Stomach (tissue), 9 donors: ENCODE results near the gene SARS2. TPM values are rescaled to one million over a fixed set of nuclear protein-coding genes. Genes with fewer than 3 reads are reported as not detected.

Source experiments
- DNase-seq, 2 donors: peaks; one replicate each; pipeline versions ENCODE4 v3.0.0 to v3.0.0-alpha.2; 2013 to 2019
- H3K27ac ChIP-seq, 5 donors: fragments of 200-600 bp in 4 of 5; sonication (generic) in 4 of 5; one replicate each; pipeline ENCODE4 v1.5.1; 2013 to 2019; ENCODE audit warnings: mild to moderate bottlenecking in 1 of 5, moderate library complexity in 1 of 5
- H3K27me3 ChIP-seq, 3 donors: fragments of 200-600 bp; sonication (generic); one replicate each; pipeline ENCODE4 v1.5.1; 2017 to 2019; ENCODE audit warnings: mixed run types in 1 of 3
- H3K36me3 ChIP-seq, 4 donors: fragments of 200-600 bp; sonication (generic); 1 replicate in 3 of 4; 2 replicates in 1 of 4; pipeline ENCODE4 v1.5.1; 2016 to 2019
- H3K4me1 ChIP-seq, 4 donors: fragments of 200-600 bp; sonication (generic); one replicate each; pipeline ENCODE4 v1.5.1; 2016 to 2019
- H3K4me3 ChIP-seq, 4 donors: fragments of 200-600 bp; sonication (generic) in 3 of 4; one replicate each; pipeline ENCODE4 v1.5.1; 2016 to 2019; ENCODE audit warnings: mild to moderate bottlenecking in 1 of 4
- H3K9me3 ChIP-seq, 4 donors: fragments of 200-600 bp; sonication (generic); one replicate each; pipeline ENCODE4 v1.5.1; 2016 to 2019
- EP300 ChIP-seq: sonication (generic); formaldehyde crosslinking; IDR thresholded peaks from one replicate; pipeline ENCODE4 v1.6.1; 2017; ENCODE audit warnings: antibody characterized with exemption
- POLR2A ChIP-seq, 4 donors: fragments of 450-650 bp; IDR thresholded peaks; one replicate each; pipeline ENCODE4 v1.6.1; 2016; ENCODE audit warnings: antibody characterized with exemption in 4 of 4, control low read depth in 2 of 4, mild to moderate bottlenecking in 1 of 4, moderate library complexity in 1 of 4
- POLR2AphosphoS5 ChIP-seq, 3 donors: sonication (generic); formaldehyde crosslinking; IDR thresholded peaks; one replicate each; pipeline ENCODE4 v1.6.1; 2016; ENCODE audit warnings: antibody characterized with exemption in 3 of 3
- whole genome bisulfite sequencing, 5 donors: extraction: QIAGEN DNeasy Blood & Tissue Kit in 3 of 5; methylation state at CpG; one replicate each; pipeline versions ENCODE4 v1.1.5 to v1.1.7; 2013 to 2018; 5-methylcytosine and 5-hydroxymethylcytosine counted together
- intact Hi-C: fragments of 100-400 bp; cut with DNase I; formaldehyde crosslinking; loops from one replicate; pipeline ENCODE4 v1.15.1; 2023; ENCODE audit warnings: low total_unique reads
- polyA plus RNA-seq, 3 donors: library from polyadenylated mRNA; stranded (reverse); fragments of 200-250 nt; gene quantifications; one replicate each; pipeline ENCODE4 v1.2.3, GENCODE V29; 2013
- total RNA-seq, 5 donors: library from RNA; depleted of rRNA; stranded (reverse); fragments of >200 nt; gene quantifications; one replicate each; pipeline versions ENCODE4 v1.1.0 to v1.2.3, GENCODE V29; 2014 to 2016
- TF ChIP-seq, protein P1 (sequence below), 7 experiments: fragments of 450-650 bp in 4 of 7; fragments of 200-600 bp in 3 of 7; sonication (generic) in 3 of 7; IDR thresholded peaks; one replicate each; pipeline ENCODE4 v1.5.1; 2016 to 2019; ENCODE audit warnings: antibody characterized with exemption in 7 of 7, control low read depth in 2 of 7, mild to moderate bottlenecking in 1 of 7
- donor health status: healthy with polysubstance abuse.
- donor health status: Bipolar disorder and iron deficiency.
- donor health status: healthy.

SARS2 gene
- total and polyA plus RNA-seq, 8 donors: 4.9 to 59.4 (median 27.7) TPM; not detected in 1

DNA sequence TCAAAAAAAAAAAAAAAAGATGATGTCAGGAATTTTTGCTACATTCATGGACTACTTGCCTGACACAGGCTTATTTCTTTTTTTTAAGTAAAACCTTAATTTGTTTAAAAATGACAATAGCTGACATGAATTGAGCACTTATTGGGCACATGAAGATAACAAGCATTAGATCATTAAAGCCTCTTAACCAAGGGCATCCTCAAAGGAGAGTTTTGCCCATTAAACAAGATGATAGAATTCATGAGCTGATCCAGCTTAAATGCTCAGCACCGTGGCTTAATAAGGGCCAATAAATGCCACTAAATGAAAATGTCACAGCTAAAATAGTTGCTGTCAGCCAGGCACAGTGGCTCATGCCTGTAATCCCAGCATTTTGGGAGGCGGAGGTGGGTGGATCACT lies 25.7 kb upstream of the SARS2 start:
- TF ChIP-seq POLR2A (IDR thresholded peaks at IDR 0.05) (no peak), EP300 (no peak), POLR2AphosphoS5 (IDR thresholded peaks at IDR 0.05) (no peak)
- TF ChIP-seq, protein P1, sequence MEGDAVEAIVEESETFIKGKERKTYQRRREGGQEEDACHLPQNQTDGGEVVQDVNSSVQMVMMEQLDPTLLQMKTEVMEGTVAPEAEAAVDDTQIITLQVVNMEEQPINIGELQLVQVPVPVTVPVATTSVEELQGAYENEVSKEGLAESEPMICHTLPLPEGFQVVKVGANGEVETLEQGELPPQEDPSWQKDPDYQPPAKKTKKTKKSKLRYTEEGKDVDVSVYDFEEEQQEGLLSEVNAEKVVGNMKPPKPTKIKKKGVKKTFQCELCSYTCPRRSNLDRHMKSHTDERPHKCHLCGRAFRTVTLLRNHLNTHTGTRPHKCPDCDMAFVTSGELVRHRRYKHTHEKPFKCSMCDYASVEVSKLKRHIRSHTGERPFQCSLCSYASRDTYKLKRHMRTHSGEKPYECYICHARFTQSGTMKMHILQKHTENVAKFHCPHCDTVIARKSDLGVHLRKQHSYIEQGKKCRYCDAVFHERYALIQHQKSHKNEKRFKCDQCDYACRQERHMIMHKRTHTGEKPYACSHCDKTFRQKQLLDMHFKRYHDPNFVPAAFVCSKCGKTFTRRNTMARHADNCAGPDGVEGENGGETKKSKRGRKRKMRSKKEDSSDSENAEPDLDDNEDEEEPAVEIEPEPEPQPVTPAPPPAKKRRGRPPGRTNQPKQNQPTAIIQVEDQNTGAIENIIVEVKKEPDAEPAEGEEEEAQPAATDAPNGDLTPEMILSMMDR (IDR thresholded peaks at IDR 0.05): no peak
- H3K4me3 ChIP-seq: no peak overlapping the region
- no peaks in the 10 kb centered on the region for H3K9me3 ChIP-seq
- H3K4me1 ChIP-seq: peaks cover 0 to 10% (median 9%) of the 10 kb centered on the region in 4 donors
- peaks cover 0 to 14% (median 5%) of the 10 kb centered on the region in 4 donors for H3K36me3 ChIP-seq
- intact Hi-C loops: no loop called here
- DNase-seq: no peak
- H3K27me3 ChIP-seq: no peaks in the 10 kb centered on the region
- H3K27ac ChIP-seq: no peak overlapping the region
- 71 to 96% (median 90%) methylated on average over 2 of the region's 2 CpGs for WGBS, 5 donors

DNA sequence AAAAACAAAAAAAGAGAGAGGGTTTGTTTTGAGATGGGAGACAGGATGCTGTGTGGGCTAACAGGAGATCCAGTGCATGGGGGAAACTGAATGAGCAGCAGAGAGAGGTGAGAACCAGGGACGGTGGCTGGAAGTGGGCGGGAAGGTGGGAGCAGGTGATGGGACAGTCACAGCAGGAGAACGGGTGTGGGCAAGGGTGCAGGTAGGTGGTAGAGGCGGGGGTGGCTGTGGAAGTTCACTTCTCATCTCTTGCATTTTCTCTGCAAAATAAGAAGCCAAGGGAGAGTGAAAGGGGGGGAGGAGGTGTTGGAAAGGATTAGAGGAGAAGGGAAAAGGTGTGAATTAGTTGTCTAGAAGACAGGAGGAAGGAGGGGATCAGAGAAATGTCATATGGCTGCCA lies 23.1 kb upstream of the SARS2 start:
- 68 to 76% (median 73%) methylated on average over 4 of the region's 4 CpGs for WGBS, 5 donors
- DNase-seq: no peak

GRCh38 chr19:38952395-38953165 lies 22.0 kb upstream of the SARS2 start:
- H3K27ac ChIP-seq: no peak overlapping the region
- peaks cover 0 to 12% (median 7%) of the 10 kb centered on the region in 3 donors for H3K27me3 ChIP-seq
- no peaks in the 10 kb centered on the region for H3K9me3 ChIP-seq
- no peak overlapping the region for H3K4me3 ChIP-seq
- peaks cover 8 to 26% (median 24%) of the 10 kb centered on the region in 4 donors for H3K4me1 ChIP-seq
- TF ChIP-seq, protein P1 (IDR thresholded peaks at IDR 0.05): peak in 4 of 7 experiments; percentile 17 to 69 (median 40)
- TF ChIP-seq EP300: no peak
- intact Hi-C loops: no loop called here
- WGBS, 5 donors: 46 to 62% (median 56%) methylated on average over 13 of the region's 13 CpGs
- peak; percentile 39 to 65 for DNase-seq
- peaks cover 0 to 18% (median 5%) of the 10 kb centered on the region in 4 donors for H3K36me3 ChIP-seq

More for the DNA sequence above, 23.1 kb upstream of the SARS2 start:
- H3K36me3 ChIP-seq: peaks cover 0 to 14% (median 5%) of the 10 kb centered on the region in 4 donors
- H3K4me3 ChIP-seq: no peak overlapping the region
- intact Hi-C loops: no loop called here
- peaks cover 0 to 12% (median 7%) of the 10 kb centered on the region in 3 donors for H3K27me3 ChIP-seq
- H3K9me3 ChIP-seq: no peaks in the 10 kb centered on the region
- H3K27ac ChIP-seq: no peak overlapping the region
- peaks cover 8 to 26% (median 24%) of the 10 kb centered on the region in 4 donors for H3K4me1 ChIP-seq
- TF ChIP-seq, protein P1 (IDR thresholded peaks at IDR 0.05): no peak
- TF ChIP-seq POLR2AphosphoS5 (IDR thresholded peaks at IDR 0.05) (no peak), POLR2A (IDR thresholded peaks at IDR 0.05) (no peak), EP300 (no peak)

DNA sequence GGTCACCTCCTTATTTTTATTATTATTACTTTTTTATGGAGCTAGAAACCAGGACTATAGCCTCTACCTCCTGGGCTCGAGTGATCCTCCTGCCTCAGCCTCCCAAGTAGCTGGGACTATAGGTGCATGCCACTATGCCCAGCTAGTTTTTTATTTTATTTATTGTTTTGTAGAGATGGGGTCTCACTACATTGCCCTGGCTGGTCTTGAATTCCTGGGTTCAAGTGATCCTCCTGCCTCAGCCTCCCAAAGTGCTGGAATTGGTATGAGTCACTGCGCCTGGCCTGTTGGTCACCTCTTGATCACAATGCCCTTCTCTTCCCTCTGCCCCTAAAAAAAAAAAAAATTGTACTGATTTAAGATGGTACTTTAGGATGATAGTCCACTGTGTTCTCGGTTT lies 20.6 kb upstream of the SARS2 start:
- Histone ChIP-seq H3K27ac (no peak overlapping the region), H3K27me3 (peaks cover 0 to 12% (median 7%) of the 10 kb centered on the region in 3 donors), H3K4me1 (peaks cover 8 to 26% (median 24%) of the 10 kb centered on the region in 4 donors), H3K4me3 (no peak overlapping the region), H3K36me3 (peaks cover 0 to 25% (median 10%) of the 10 kb centered on the region in 4 donors), H3K9me3 (no peaks in the 10 kb centered on the region)
- WGBS, 5 donors: 64 to 93% (median 80%) methylated on average over 3 of the region's 3 CpGs
- intact Hi-C loops: no loop called here
- no peak for DNase-seq
- TF ChIP-seq EP300 (no peak), POLR2AphosphoS5 (IDR thresholded peaks at IDR 0.05) (no peak), POLR2A (IDR thresholded peaks at IDR 0.05) (no peak)
- TF ChIP-seq, protein P1 (IDR thresholded peaks at IDR 0.05): no peak
